ENCODE data around the gene RASA3.

The RASA3 gene

GRCh38 chr13:114011226-114011625 is 121.2 kb downstream of the RASA3 start:
- in situ Hi-C loops (cut with MboI; ENCODE audit: low sequenced_read_pairs) = no loop called here

DNA sequence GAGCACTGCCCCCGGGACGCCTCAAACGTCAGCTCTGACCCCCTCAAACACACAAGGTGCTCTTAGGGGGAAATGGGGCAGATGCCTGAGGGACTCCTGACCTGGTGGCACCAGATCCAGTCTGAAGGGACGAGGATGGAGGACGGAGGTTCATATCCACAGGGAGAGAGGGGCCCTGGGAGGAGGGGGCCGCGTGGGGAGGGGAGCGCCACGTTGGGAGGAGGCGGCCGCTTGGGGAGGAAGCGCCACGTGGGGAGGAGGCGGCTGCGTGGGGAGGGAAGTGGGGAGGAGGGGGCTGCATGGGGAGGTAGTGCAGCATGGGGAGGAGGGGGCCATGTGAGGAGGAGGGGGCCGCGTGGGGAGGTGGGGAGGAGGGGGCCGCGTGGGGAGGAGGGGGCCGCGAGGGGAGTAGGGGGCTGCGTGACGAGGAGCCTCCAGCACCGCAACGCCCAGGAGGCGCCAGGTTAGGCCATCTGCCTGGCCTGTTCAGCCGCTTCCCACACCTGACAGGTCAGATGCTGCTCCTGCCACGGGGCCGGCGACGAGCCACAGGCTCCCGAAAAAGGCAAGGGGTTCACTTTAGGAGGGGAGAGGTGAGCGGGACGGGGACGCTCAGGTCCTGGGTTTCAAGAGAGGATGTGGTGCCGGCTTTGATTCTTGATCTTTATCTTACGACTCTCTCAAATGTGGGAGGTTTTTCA is 121.9 kb downstream of the RASA3 start:
- in situ Hi-C loops (cut with MboI; ENCODE audit: low sequenced_read_pairs) = no loop called here

- in situ Hi-C loops (cut with MboI; ENCODE audit: low sequenced_read_pairs) = no loop called here
These were observed 122.6 kb downstream of the RASA3 start for GRCh38 chr13:114009590-114010400.

- in situ Hi-C loops (cut with MboI; ENCODE audit: low sequenced_read_pairs) = no loop called here
These were observed 123.3 kb downstream of the RASA3 start for GRCh38 chr13:114008964-114009589.

DNA sequence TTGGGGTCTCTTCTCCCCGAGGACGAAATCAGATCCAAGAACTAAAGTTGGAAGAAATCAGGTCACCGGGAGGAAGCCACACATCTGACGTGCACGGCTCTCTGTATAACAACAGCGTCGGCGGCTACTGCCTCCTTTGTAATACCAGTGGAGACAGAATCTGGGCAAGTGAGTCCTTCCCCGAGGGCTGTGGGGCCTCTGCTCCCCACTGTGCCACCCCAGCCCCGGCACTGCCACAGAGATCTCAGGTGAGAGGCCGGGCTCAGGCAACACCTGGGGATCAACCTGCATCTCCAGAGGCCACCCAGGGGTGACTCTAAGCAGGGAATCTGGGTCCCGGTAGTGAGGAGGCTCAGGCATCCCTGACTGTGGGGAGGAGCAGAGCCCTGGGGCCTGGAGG is 124.9 kb downstream of the RASA3 start:
- in situ Hi-C loops (cut with MboI; ENCODE audit: low sequenced_read_pairs) = no loop called here

GRCh38 chr13:114005206-114005724 is 127.2 kb downstream of the RASA3 start:
- in situ Hi-C loops (cut with MboI; ENCODE audit: low sequenced_read_pairs) = no loop called here

DNA sequence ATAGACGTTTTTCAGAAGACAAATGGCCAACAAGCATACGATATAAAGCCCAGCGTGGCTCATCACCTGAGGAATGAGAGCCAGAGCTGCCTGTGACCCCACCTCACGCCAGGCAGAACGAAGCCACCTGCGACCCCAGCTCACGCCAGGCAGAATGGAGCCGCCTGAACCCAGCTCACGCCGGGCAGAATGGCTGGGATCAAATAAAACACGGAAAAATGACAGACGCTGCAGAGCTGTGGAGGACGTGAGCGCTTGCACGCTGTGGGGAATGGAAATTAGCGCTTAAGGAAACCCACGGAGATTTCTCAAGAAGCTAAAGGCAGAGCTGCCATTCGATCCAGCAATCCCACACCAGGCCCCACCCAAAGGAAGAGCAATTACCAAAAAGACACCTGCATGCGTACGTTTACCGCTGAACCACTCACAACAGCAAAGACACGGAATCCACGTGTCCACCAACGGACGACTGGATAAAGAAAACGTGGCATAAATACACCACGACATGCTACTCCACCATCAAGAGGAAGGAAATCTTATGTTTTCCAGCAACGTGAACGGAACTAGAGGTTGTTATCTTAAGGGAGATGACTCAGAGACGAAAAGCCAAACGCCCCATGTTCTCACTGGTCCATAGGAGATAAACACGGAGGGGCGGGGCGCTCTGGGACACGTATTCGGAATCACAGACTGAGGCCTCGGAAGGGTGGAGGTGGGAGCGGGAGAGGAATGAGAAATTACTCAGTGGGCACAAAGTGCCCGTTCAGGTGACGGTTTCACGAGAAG is 127.8 kb downstream of the RASA3 start:
- in situ Hi-C loops (cut with MboI; ENCODE audit: low sequenced_read_pairs) = no loop called here

- in situ Hi-C loops (cut with MboI; ENCODE audit: low sequenced_read_pairs) = no loop called here
These were observed 129.6 kb downstream of the RASA3 start for GRCh38 chr13:114002771-114003321.

- in situ Hi-C loops (cut with MboI; ENCODE audit: low sequenced_read_pairs) = no loop called here
These were observed 130.3 kb downstream of the RASA3 start for GRCh38 chr13:114002009-114002544.

DNA sequence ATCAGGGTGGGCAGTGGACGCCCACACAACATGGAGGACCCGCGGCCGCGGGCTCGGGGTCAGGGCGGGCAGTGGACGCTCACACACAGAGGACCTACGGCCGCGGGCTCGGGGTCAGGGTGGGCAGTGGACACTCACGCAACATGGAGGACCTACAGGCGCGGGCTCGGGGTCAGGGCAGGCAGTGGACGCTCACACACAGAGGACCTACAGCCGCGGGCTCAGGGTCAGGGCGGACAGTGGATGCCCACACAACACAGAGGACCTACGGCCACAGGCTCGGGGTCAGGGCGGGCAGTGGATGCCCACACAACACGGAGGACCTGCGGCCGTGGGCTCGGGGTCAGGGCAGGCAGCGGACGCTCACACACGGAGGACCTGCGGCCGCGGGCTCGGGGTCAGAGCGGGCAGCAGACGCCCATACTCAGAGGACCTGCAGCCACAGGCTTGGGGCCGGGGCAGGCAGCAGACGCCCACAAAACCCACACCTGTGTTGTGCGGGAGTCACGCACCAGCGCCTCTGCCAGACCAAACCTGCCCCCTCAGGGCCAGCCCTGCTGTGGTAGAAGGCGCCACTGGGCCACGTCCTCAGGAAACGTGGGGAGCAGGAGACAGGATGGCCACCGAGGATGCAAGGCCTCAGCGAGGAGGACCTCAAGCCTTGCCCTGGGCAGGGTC is 131.0 kb downstream of the RASA3 start:
- in situ Hi-C loops (cut with MboI; ENCODE audit: low sequenced_read_pairs) = no loop called here

- in situ Hi-C loops (cut with MboI; ENCODE audit: low sequenced_read_pairs) = no loop called here
These were observed 132.0 kb downstream of the RASA3 start for GRCh38 chr13:114000151-114001040.

GRCh38 chr13:113999618-113999910 is 132.9 kb downstream of the RASA3 start:
- in situ Hi-C loops (cut with MboI; ENCODE audit: low sequenced_read_pairs) = no loop called here

DNA sequence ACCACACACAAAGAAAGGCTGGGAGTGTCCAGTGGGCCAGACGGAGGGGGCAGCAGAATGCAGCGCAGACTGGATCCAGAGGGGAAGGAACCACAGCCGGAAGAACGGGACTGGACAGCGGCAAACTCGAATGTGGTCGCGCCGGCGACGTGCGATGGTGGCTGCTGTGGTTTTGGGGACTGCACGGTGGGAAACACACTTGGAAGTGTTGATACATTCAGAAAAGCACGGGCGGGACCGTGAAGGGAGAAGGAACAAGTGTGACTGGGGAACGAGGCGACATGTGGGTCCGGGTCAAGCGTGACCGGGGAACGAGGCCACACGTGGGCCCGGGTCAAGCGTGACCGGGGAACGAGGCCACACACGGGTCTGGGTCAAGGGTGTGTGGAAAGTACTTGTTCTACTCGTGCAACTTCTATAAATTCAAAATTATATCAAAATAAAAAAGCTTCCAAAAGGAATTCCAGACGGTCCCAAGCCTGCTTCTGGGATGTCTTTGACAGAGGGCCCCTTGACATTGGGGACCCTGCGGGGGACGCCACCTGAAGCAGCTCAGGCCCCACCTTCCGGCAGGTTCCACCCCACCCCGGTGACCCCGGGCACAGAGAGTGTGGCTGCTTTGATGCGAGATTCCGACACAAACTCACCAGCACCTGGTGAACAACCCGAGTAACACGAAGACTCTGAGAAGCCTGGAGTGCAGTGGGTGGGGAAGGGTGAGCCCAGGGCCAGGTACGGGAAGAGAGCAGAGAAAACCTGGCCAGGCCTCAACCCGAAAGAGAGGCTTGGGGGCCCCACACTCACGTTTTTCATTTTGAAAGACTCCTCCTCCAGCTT is 133.4 kb downstream of the RASA3 start:
- in situ Hi-C loops (cut with MboI; ENCODE audit: low sequenced_read_pairs) = no loop called here

DNA sequence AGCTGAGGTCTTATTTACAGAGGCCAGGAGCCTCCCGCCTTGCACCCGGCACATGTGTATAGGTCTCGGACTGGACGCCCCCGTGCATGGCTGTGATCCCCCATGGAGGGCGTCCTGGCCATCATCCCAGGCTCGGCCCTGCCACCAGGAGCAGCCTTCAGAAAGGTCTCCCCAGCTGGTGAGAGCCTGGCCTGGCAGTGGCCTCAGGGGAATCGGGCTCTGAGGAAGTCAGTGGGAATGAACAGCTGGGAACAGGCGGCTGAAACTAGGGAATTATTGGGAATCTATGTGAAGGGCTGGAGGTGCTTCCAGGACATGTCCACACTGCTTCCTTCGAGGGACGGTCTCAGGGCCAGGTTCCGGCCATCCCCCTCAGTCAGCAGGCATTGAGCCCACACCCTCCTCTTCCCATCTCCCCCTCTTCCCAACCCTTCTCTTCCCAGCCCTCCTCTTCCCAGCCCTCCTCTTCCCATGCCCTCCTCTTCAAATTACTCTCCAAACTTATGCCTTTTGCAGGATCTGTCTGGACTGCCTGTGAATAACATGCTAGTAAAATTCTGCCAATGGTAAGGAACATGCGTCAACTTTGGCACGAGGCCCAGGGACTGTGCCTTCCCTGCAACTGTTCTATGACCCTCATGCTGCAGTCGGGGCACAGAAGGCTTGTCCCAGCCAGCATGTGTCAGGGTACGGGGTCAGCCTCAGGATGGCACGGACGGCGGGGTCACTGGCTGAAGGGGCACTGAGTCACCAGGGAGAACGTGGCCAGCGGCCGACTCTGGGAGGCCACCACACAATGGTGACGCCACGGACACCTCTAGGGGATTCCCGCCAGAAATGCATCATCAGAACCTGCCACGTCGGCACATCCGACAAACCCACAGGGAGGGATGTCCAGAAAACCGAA is 134.3 kb downstream of the RASA3 start:
- in situ Hi-C loops (cut with MboI; ENCODE audit: low sequenced_read_pairs) = no loop called here

GRCh38 chr13:113996912-113997745 is 135.3 kb downstream of the RASA3 start:
- in situ Hi-C loops (cut with MboI; ENCODE audit: low sequenced_read_pairs) = no loop called here
